Epithelial cell of esophagus (primary cell): ENCODE results near the gene CERS5.

Experiments used
- DNase-seq: peaks from one replicate; pipeline ENCODE4 v3.0.0; 2010; ENCODE audit warnings: low read depth
- H3K4me3 ChIP-seq: 2 replicates; pipeline ENCODE4 v1.5.1; 2011; ENCODE audit warnings: mild to moderate bottlenecking, low read length, control low read depth
- TF ChIP-seq, protein P1 (sequence below): IDR thresholded peaks from 2 replicates; pipeline ENCODE4 v1.5.1; 2011; ENCODE audit warnings: low read depth, mild to moderate bottlenecking, low read length, control low read depth, inconsistent platforms; ENCODE audit not compliant: insufficient read depth; ENCODE audit errors: missing control alignments

CERS5 gene

DNA sequence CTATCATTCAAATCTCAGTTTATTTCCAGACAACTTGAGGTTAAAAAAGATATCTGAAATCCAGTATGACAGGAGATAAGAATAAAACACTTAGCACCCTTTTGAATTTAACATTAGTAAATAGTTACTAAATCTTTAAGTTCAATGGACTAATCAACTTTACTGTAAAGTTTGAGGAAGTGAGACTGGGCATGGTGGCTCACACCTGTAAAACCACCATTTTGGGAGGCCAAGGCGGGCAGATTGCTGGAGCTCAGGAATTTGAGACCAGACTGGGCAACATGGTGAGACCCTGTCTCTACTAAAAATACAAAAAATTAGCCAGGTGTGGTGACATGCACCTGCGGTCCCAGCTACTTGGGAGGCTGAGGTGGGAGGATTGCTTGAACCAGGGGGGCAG is 40.3 kb upstream of the CERS5 start:
- H3K4me3 ChIP-seq, result no peak overlapping the region
- no peak for DNase-seq
- TF ChIP-seq, protein P1, sequence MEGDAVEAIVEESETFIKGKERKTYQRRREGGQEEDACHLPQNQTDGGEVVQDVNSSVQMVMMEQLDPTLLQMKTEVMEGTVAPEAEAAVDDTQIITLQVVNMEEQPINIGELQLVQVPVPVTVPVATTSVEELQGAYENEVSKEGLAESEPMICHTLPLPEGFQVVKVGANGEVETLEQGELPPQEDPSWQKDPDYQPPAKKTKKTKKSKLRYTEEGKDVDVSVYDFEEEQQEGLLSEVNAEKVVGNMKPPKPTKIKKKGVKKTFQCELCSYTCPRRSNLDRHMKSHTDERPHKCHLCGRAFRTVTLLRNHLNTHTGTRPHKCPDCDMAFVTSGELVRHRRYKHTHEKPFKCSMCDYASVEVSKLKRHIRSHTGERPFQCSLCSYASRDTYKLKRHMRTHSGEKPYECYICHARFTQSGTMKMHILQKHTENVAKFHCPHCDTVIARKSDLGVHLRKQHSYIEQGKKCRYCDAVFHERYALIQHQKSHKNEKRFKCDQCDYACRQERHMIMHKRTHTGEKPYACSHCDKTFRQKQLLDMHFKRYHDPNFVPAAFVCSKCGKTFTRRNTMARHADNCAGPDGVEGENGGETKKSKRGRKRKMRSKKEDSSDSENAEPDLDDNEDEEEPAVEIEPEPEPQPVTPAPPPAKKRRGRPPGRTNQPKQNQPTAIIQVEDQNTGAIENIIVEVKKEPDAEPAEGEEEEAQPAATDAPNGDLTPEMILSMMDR, result no peak

DNA sequence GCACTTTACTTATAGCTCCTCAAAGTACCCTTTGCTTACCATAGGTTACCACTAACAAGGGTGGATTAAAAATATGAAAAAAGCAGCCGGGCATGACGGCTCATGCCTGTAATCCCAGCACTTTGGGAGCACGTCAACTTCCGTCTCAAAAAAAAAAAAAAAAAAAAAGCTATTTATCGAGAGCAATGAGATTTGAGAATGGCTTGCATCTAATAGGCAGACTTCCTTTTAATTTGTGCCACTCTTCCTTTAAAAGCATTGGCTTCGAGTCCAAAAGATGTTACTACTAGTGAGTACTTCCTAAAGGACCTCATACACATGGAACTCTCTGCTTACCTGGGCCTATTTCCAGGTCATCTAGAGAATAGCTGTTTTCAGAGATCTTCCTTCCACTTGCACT is 38.5 kb upstream of the CERS5 start:
- peak overlapping the region; percentile 13 for H3K4me3 ChIP-seq
- DNase-seq, result no peak
- TF ChIP-seq, protein P1, result no peak

DNA sequence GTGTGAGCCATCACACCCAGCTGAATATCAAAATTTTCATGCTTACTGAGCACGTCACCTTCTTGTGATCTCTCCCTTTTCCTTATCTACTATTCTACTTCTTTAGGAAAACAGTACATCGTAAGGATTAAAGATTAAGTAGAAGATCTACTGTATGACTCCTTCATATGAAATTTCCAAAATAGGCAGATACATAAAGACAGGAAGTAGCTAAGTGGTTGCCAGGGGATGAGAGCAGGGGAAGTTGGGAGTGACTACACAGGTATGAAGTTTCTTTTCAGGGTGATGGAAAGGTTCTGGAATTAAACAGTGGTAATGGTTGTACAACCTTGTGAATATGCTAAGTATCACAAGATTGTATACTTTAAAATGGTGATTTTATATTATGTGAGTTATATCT is 36.5 kb upstream of the CERS5 start:
- DNase-seq, result no peak
- no peak overlapping the region for H3K4me3 ChIP-seq
- TF ChIP-seq, protein P1, result no peak

DNA sequence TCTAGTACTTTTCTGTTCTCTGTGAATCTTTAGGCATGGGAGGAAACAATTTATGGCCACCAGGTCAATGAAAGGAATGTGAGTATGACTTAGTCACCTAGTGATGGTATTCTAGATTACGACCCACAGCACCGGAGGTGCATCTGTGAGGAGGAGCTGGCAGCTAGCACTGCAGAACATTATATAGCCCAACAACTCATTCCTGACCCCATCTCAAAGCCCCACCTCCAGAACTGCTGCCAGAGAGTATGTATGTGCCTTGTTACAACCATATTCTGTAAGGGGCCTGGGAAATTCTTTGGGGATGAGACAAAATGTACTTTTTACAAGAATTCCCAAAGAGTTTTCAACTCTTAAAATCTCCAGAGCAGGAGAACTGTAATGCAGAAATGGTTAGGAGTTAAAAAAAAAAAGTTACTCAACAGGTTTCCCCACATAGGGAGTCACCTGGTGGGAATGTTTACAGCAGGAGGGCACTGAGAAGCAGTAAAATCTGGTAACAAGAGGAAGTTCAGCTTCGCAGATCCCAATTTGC is 34.9 kb upstream of the CERS5 start:
- no peak overlapping the region for H3K4me3 ChIP-seq
- TF ChIP-seq, protein P1, result no peak
- DNase-seq, result peak; percentile 83

DNA sequence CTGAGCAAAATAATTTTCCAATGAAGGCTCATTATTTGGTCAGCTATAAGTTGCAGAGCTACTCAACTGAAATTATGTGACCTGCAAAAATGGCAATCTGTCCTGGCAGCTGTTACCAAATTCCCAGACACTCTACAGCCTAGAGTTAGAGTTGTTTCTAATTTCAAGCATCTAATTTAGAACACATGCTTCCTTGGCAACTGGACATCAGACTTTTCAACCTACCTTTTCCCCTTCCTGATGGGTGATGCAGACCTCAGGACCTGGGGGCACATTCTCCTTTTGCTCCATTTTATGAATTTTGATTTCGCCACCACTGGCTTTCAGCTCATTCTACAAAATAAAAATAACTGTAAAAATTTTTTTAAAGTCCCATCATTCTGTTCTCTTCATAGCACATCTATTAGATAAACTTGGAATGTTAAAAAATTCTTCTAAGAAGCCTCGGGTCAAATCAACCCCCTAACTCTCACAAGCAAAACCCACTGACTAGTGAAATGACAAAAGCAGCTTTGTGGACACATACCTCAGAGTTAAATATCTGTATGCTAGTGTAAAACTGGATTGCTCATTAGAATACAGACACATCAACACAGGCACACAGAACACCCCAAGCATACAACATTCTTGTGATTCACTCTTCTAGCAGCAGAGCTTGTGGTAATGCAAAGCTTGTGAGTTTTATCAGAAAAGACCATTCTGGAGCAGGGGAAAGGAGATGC is 33.5 kb upstream of the CERS5 start:
- TF ChIP-seq, protein P1, result no peak
- H3K4me3 ChIP-seq, result no peak overlapping the region
- DNase-seq, result no peak

DNA sequence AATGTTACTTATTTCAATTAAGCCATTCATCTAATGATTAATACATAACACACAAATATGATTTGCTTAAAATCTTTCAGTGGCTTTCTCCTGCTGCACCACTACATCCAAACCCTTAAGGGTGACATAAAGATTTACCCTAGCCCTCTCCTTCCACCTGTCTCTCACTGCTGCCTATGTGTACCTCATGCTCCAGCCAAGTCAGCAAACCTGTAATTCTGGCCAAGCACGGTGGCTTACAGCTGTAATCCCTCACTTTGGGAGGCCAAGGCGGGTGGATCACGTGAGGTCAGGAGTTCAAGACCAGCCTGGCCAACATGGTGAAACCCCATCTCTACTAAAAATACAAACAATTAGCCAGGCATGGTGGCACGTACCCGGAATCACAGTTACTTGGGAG is 31.7 kb upstream of the CERS5 start:
- no peak overlapping the region for H3K4me3 ChIP-seq
- no peak for DNase-seq
- TF ChIP-seq, protein P1, result no peak

DNA sequence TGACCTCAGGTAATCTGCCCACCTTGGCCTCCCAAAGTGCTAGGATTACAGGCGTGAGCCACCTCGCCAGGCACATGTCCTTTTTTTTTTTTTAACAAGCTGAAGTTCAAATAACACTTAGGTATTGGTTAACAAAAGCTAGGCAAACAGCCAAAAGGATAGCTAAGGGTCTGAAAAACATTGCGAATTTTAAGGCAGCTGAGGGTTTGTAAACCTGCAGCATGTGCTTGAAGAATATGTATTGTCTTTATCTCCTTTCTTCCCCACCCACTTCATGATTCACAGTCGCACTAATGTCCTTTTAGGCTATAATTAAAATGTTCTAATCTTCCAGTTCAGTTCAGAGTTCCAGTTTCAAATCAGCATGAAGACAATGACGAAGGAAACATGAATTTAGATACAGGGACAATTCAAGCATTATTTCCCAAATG is 30.1 kb upstream of the CERS5 start:
- H3K4me3 ChIP-seq, result no peak overlapping the region
- no peak for DNase-seq
- TF ChIP-seq, protein P1, result no peak
